MM.1S (cell line): Measurements from ENCODE around the gene KRT31.

Source experiments
- DNase-seq: peaks from one replicate; pipeline ENCODE4 v3.0.0-alpha.2; 2015
- H2AFZ ChIP-seq: fragments of 300-600 bp; sonication (generic); 2 replicates; pipeline ENCODE4 v1.6.0; 2016; ENCODE audit warnings: antibody characterized with exemption, low read length
- H3F3A ChIP-seq: fragments of 300-600 bp; sonication (generic); 2 replicates; pipeline ENCODE4 v1.6.1; 2016; ENCODE audit warnings: mild to moderate bottlenecking, antibody characterized with exemption, low read length, moderate library complexity, mixed read lengths; ENCODE audit not compliant: insufficient read depth
- H3K27ac ChIP-seq: fragments of 300-600 bp; sonication (generic); 2 replicates; pipeline ENCODE4 v1.5.1; 2016; ENCODE audit warnings: mild to moderate bottlenecking, low read length
- H3K27me3 ChIP-seq: fragments of 300-600 bp; sonication (generic); replicated peaks from 2 replicates; pipeline ENCODE4 v1.6.0; 2016; ENCODE audit warnings: low read length; ENCODE audit not compliant: insufficient read depth
- H3K36me3 ChIP-seq: fragments of 300-600 bp; sonication (generic); replicated peaks from 2 replicates; pipeline ENCODE4 v1.6.1; 2016; ENCODE audit warnings: mild to moderate bottlenecking, low read length, mixed read lengths; ENCODE audit not compliant: insufficient read depth
- H3K4me1 ChIP-seq: fragments of 300-600 bp; sonication (generic); 2 replicates; pipeline ENCODE4 v1.6.1; 2016; ENCODE audit warnings: low read length, mixed read lengths
- H3K4me2 ChIP-seq: fragments of 300-600 bp; sonication (generic); 2 replicates; pipeline ENCODE4 v1.6.0; 2016; ENCODE audit warnings: low read depth, low read length
- H3K4me3 ChIP-seq: fragments of 300-600 bp; sonication (generic); 2 replicates; pipeline ENCODE4 v1.5.1; 2016; ENCODE audit warnings: low read length, mixed read lengths
- H3K79me2 ChIP-seq: fragments of 300-600 bp; sonication (generic); 2 replicates; pipeline ENCODE4 v1.6.1; 2016; ENCODE audit warnings: mixed run types, low read length, mixed read lengths
- H3K9ac ChIP-seq: fragments of 300-600 bp; sonication (generic); 2 replicates; pipeline ENCODE4 v1.6.1; 2016; ENCODE audit warnings: low read length, mixed read lengths
- H3K9me2 ChIP-seq: fragments of 300-600 bp; sonication (generic); replicated peaks from 2 replicates; pipeline ENCODE4 v1.6.1; 2016; ENCODE audit warnings: mild to moderate bottlenecking, low read length, mixed read lengths; ENCODE audit not compliant: insufficient read depth
- H3K9me3 ChIP-seq: fragments of 300-600 bp; sonication (generic); replicated peaks from 2 replicates; pipeline ENCODE4 v1.6.1; 2016; ENCODE audit warnings: mild to moderate bottlenecking, low read length, mixed read lengths; ENCODE audit not compliant: insufficient read depth
- H4K20me1 ChIP-seq: fragments of 300-600 bp; sonication (generic); 2 replicates; pipeline ENCODE4 v1.6.1; 2016; ENCODE audit warnings: mild to moderate bottlenecking, low read length, moderate library complexity, mixed read lengths; ENCODE audit not compliant: insufficient read depth
- EZH2 ChIP-seq: fragments of 300-600 bp; sonication (generic); optimal IDR thresholded peaks from 2 replicates; pipeline ENCODE3; 2017; ENCODE audit warnings: low read depth, mild to moderate bottlenecking, antibody characterized with exemption, low read length, mixed read lengths
- EZH2phosphoT487 ChIP-seq: fragments of 300-600 bp; sonication (generic); IDR thresholded peaks from 2 replicates; pipeline ENCODE4 v1.6.1; 2018; ENCODE audit warnings: antibody characterized with exemption, low read length
- TF ChIP-seq, protein P1 (sequence below): fragments of 300-600 bp; sonication (generic); IDR thresholded peaks from 2 replicates; pipeline ENCODE4 v1.5.1; 2016; ENCODE audit warnings: antibody characterized with exemption, low read length, mixed read lengths

Gene KRT31

DNA sequence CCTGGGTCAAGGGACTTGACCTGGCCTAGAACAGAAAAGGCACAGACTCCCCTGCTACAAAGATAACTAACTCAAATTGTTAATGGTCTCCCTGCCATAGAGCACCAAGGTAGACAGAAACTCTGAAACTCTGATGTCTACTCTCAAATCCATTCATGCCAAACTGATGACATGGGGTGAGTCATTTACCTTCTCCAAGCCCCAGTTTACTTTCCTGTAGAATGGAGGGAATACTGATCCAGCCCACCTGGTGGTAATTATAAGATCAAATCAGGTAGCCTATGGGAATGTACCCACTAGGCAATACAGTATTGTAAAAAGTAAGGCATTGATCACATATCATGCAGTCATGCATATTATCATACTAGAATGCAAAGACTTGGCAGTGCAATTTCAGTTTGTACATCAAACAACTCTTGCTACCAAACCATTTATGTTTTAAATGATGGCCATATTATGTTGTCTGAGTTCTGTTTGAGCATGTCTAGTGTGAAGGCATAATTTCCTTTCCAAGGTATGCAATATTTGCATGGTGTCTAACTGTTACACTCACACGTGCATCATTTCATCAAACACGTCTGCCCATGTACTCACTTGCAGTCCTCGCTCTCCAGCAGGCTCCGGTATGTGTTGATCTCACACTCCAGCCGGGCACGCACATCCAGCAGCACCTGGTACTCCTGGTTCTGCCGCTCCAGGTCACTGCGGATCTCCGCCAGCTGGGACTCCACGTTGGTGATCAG is 3.0 kb downstream of the KRT31 start:
- Histone ChIP-seq H3K27ac (no peak overlapping the region), H3F3A (no peaks in the 10 kb centered on the region), H3K79me2 (no peaks in the 10 kb centered on the region), H3K4me1 (no peaks in the 10 kb centered on the region), H2AFZ (no peak overlapping the region), H3K9me2 (no peaks in the 10 kb centered on the region), H3K27me3 (0 out of 2 replicates have a peak, but pooled peaks cover 4% of the 10 kb centered on the region), H3K36me3 (no peaks in the 10 kb centered on the region), H3K9ac (no peak overlapping the region), H3K4me3 (no peak overlapping the region), H4K20me1 (no peaks in the 10 kb centered on the region), H3K4me2 (no peak overlapping the region), H3K9me3 (no peaks in the 10 kb centered on the region)
- DNase-seq: no peak
- TF ChIP-seq, protein P1, sequence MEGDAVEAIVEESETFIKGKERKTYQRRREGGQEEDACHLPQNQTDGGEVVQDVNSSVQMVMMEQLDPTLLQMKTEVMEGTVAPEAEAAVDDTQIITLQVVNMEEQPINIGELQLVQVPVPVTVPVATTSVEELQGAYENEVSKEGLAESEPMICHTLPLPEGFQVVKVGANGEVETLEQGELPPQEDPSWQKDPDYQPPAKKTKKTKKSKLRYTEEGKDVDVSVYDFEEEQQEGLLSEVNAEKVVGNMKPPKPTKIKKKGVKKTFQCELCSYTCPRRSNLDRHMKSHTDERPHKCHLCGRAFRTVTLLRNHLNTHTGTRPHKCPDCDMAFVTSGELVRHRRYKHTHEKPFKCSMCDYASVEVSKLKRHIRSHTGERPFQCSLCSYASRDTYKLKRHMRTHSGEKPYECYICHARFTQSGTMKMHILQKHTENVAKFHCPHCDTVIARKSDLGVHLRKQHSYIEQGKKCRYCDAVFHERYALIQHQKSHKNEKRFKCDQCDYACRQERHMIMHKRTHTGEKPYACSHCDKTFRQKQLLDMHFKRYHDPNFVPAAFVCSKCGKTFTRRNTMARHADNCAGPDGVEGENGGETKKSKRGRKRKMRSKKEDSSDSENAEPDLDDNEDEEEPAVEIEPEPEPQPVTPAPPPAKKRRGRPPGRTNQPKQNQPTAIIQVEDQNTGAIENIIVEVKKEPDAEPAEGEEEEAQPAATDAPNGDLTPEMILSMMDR: no peak
- no peak for TF ChIP-seq EZH2
- no peak for TF ChIP-seq EZH2phosphoT487

- H4K20me1 ChIP-seq: no peaks in the 10 kb centered on the region
- H3K27me3 ChIP-seq: 0 out of 2 replicates have a peak, but pooled peaks cover 4% of the 10 kb centered on the region
- no peak overlapping the region for H3K9ac ChIP-seq
- H2AFZ ChIP-seq: no peak overlapping the region
- no peak overlapping the region for H3K4me2 ChIP-seq
- TF ChIP-seq EZH2 (no peak), EZH2phosphoT487 (no peak)
- TF ChIP-seq, protein P1: no peak
- no peak for DNase-seq
- H3F3A ChIP-seq: no peaks in the 10 kb centered on the region
- no peaks in the 10 kb centered on the region for H3K79me2 ChIP-seq
- H3K9me3 ChIP-seq: no peaks in the 10 kb centered on the region
- no peaks in the 10 kb centered on the region for H3K36me3 ChIP-seq
- H3K4me1 ChIP-seq: no peaks in the 10 kb centered on the region
- H3K27ac ChIP-seq: no peak overlapping the region
- H3K9me2 ChIP-seq: no peaks in the 10 kb centered on the region
- no peak overlapping the region for H3K4me3 ChIP-seq
Measured at GRCh38 chr17:41393826-41394225, 3.6 kb downstream of the KRT31 start.

- no peak overlapping the region for H3K27ac ChIP-seq
- no peaks in the 10 kb centered on the region for H3K36me3 ChIP-seq
- H3F3A ChIP-seq: no peaks in the 10 kb centered on the region
- TF ChIP-seq, protein P1: no peak
- TF ChIP-seq EZH2phosphoT487 (no peak), EZH2 (no peak)
- H3K27me3 ChIP-seq: 0 out of 2 replicates have a peak, but pooled peaks cover 4% of the 10 kb centered on the region
- no peak overlapping the region for H3K4me3 ChIP-seq
- H3K4me2 ChIP-seq: no peak overlapping the region
- H3K9ac ChIP-seq: no peak overlapping the region
- no peaks in the 10 kb centered on the region for H4K20me1 ChIP-seq
- no peaks in the 10 kb centered on the region for H3K79me2 ChIP-seq
- DNase-seq: no peak
- no peaks in the 10 kb centered on the region for H3K4me1 ChIP-seq
- no peaks in the 10 kb centered on the region for H3K9me3 ChIP-seq
- no peaks in the 10 kb centered on the region for H3K9me2 ChIP-seq
- H2AFZ ChIP-seq: no peak overlapping the region
Measured at GRCh38 chr17:41393294-41393693, 4.1 kb downstream of the KRT31 start.
